Esophagus muscularis mucosa (tissue), 4 donors: Measurements from ENCODE around the gene NMU. TPM values are rescaled to one million over a fixed set of nuclear protein-coding genes. Genes with fewer than 3 reads are reported as not detected.

Source experiments
- DNase-seq: peaks from one replicate; pipeline ENCODE4 v3.0.0-alpha.2; 2017; ENCODE audit errors: extremely low spot score
- H3K27ac ChIP-seq, 4 donors: fragments of 200-600 bp; sonication (generic); replicated peaks in 1 of 4; 1 replicate in 3 of 4; 2 replicates in 1 of 4; pipeline ENCODE4 v1.5.1; 2016 to 2019; ENCODE audit warnings: mild to moderate bottlenecking in 1 of 4
- H3K27me3 ChIP-seq, 4 donors: fragments of 200-600 bp; sonication (generic); one replicate each; pipeline versions ENCODE4 v1.5.1 to v1.6.0; 2016 to 2019
- H3K36me3 ChIP-seq, 4 donors: fragments of 200-600 bp; sonication (generic); one replicate each; pipeline ENCODE4 v1.5.1; 2016 to 2019
- H3K4me1 ChIP-seq, 4 donors: fragments of 200-600 bp; sonication (generic); one replicate each; pipeline ENCODE4 v1.5.1; 2016 to 2019
- H3K4me3 ChIP-seq, 4 donors: fragments of 200-600 bp; sonication (generic); 1 replicate in 2 of 4; 2 replicates in 2 of 4; pipeline ENCODE4 v1.5.1; 2016 to 2019; ENCODE audit warnings: mild to moderate bottlenecking in 4 of 4, moderate library complexity in 1 of 4
- H3K9me3 ChIP-seq, 4 donors: fragments of 200-600 bp; sonication (generic); 1 replicate in 3 of 4; 2 replicates in 1 of 4; pipeline ENCODE4 v1.5.1; 2016 to 2019
- EP300 ChIP-seq: sonication (generic); formaldehyde crosslinking; IDR thresholded peaks from one replicate; pipeline ENCODE4 v1.6.1; 2017; ENCODE audit warnings: antibody characterized with exemption
- POLR2A ChIP-seq: fragments of 450-650 bp; IDR thresholded peaks from one replicate; pipeline ENCODE4 v1.6.1; 2017; ENCODE audit warnings: antibody characterized with exemption, moderate library complexity, mild to moderate bottlenecking, low read depth
- POLR2AphosphoS5 ChIP-seq, 2 donors: sonication (generic); formaldehyde crosslinking; IDR thresholded peaks; one replicate each; pipeline ENCODE4 v1.6.1; 2017; ENCODE audit warnings: antibody characterized with exemption in 2 of 2
- WGBS: methylation state at CpG from one replicate; pipeline ENCODE4 v1.1.5; 2018; 5-methylcytosine and 5-hydroxymethylcytosine counted together
- intact Hi-C: fragments of 100-400 bp; cut with DNase I; formaldehyde crosslinking; loops from one replicate; pipeline ENCODE4 v1.15.1; 2023
- total RNA-seq, 4 donors: library from RNA; depleted of rRNA; stranded (reverse); fragments of >200 nt; gene quantifications; one replicate each; pipeline versions ENCODE4 v1.1.0 to v1.2.1, GENCODE V29; 2016
- TF ChIP-seq, protein P1 (sequence below), 3 experiments: fragments of 200-600 bp in 2 of 3; fragments of 450-650 bp in 1 of 3; sonication (generic) in 2 of 3; IDR thresholded peaks; one replicate each; pipeline ENCODE4 v1.5.1; 2017 to 2019; ENCODE audit warnings: antibody characterized with exemption in 3 of 3, mild to moderate bottlenecking in 2 of 3, moderate library complexity in 1 of 3

The NMU gene
- total RNA-seq, 4 donors from 2014 or later: not detected

DNA sequence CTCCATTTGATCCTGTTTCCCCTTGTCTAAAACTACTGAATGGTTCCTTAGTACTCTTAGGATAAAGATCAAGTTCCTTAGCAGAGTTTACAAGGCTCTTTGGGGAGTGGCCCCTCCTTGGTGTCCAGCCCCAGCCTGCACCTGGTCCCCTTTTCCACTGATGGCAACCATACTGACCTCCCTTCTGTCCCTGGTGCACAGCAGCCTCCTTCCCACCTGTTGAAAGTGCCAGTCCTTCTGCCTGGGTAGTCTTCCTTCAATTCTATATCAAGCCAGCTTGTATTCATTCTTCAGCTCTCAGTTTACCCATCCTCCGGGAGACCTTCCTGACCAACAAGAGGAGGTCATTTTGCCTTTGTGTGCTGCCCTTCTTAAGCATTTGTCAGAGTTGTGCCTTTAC is 30.4 kb upstream of the NMU start:
- no peak overlapping the region for H3K4me3 ChIP-seq
- intact Hi-C loops: no loop called here
- peaks cover 0 to 7% (median 0%) of the 10 kb centered on the region in 4 donors for H3K27me3 ChIP-seq
- WGBS: 96% methylated on average over 1 of the region's 1 CpG
- TF ChIP-seq, protein P1, sequence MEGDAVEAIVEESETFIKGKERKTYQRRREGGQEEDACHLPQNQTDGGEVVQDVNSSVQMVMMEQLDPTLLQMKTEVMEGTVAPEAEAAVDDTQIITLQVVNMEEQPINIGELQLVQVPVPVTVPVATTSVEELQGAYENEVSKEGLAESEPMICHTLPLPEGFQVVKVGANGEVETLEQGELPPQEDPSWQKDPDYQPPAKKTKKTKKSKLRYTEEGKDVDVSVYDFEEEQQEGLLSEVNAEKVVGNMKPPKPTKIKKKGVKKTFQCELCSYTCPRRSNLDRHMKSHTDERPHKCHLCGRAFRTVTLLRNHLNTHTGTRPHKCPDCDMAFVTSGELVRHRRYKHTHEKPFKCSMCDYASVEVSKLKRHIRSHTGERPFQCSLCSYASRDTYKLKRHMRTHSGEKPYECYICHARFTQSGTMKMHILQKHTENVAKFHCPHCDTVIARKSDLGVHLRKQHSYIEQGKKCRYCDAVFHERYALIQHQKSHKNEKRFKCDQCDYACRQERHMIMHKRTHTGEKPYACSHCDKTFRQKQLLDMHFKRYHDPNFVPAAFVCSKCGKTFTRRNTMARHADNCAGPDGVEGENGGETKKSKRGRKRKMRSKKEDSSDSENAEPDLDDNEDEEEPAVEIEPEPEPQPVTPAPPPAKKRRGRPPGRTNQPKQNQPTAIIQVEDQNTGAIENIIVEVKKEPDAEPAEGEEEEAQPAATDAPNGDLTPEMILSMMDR (IDR thresholded peaks at IDR 0.05): no peak
- no peak for TF ChIP-seq EP300
- TF ChIP-seq POLR2A: no peak
- no peak for TF ChIP-seq POLR2AphosphoS5 (IDR thresholded peaks at IDR 0.05)
- no peak overlapping the region for H3K27ac ChIP-seq
- no peaks in the 10 kb centered on the region for H3K36me3 ChIP-seq
- no peaks in the 10 kb centered on the region for H3K9me3 ChIP-seq
- H3K4me1 ChIP-seq: no peaks in the 10 kb centered on the region
- DNase-seq: no peak

- H3K27me3 ChIP-seq: peaks cover 0 to 7% (median 0%) of the 10 kb centered on the region in 4 donors
- no peak for DNase-seq
- 83% methylated on average over 6 of the region's 6 CpGs for WGBS
- intact Hi-C loops: no loop called here
- no peaks in the 10 kb centered on the region for H3K36me3 ChIP-seq
- no peak overlapping the region for H3K27ac ChIP-seq
- H3K9me3 ChIP-seq: no peaks in the 10 kb centered on the region
- no peaks in the 10 kb centered on the region for H3K4me1 ChIP-seq
- no peak overlapping the region for H3K4me3 ChIP-seq
- TF ChIP-seq POLR2A (no peak), POLR2AphosphoS5 (IDR thresholded peaks at IDR 0.05) (no peak), EP300 (no peak)
- TF ChIP-seq, protein P1 (IDR thresholded peaks at IDR 0.05): no peak
These were observed 27.0 kb upstream of the NMU start for GRCh38 chr4:55663145-55663544.

DNA sequence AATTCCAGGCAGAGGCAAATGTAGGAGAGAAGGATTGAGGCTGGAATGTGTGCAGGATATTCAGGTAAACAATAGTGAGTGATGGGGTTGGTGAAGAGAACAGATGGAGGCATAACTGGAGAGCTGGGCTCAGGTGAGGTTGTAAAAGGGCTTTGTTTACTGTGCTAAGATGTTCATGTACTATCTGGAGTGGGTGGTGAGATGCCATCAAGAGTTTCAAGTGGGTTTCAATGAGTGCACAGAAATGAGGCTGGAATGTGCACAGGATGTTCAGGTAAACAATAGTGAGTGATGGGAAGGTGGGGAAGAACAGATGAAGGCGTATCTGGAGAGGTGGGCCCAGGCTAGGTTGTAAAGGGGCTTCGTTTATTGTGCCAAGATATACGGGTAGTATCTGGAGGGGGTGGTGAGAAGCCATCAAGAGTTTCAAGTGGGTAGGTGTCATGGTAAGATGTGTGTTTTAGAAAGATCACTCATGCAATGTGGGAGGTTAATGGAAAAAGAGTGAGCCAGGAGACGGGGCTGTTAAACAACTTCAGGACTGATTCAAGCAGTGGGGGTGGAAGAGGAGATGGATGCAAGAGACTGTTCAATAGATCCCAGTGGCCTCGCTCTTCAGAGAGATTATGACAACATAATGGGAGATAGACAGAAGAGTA is 25.4 kb upstream of the NMU start:
- DNase-seq: no peak
- Histone ChIP-seq H3K4me3 (no peak overlapping the region), H3K9me3 (no peaks in the 10 kb centered on the region), H3K4me1 (no peaks in the 10 kb centered on the region), H3K36me3 (no peaks in the 10 kb centered on the region), H3K27me3 (peaks cover 0 to 7% (median 0%) of the 10 kb centered on the region in 4 donors), H3K27ac (no peak overlapping the region)
- TF ChIP-seq POLR2A: no peak
- TF ChIP-seq, protein P1 (IDR thresholded peaks at IDR 0.05): no peak
- no peak for TF ChIP-seq EP300
- no peak for TF ChIP-seq POLR2AphosphoS5 (IDR thresholded peaks at IDR 0.05)
- intact Hi-C loops: no loop called here
- 58% methylated on average over 5 of the region's 5 CpGs for WGBS

DNA sequence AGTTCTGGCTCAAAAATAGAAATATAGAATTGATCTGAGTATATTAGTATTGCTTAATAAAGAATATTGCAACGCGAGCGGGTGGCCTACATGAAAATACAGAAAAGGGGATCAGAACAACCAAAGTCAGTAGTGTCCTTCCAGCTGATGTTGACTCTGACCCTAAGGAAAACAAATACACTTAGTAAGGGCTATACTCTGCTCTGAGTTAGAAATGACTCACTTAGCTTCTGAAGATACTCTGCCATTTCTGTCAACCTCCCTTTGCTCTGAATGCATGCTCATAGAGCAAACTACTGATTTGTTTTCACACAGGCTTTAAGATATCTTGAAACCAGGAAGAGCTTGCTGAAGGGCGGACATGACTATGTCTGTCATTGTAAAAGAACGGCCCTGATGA is 22.6 kb upstream of the NMU start:
- WGBS: 91% methylated on average over 5 of the region's 5 CpGs
- intact Hi-C loops: no loop called here

More for the DNA sequence above, 22.6 kb upstream of the NMU start:
- no peak overlapping the region for H3K4me3 ChIP-seq
- H3K9me3 ChIP-seq: no peaks in the 10 kb centered on the region
- H3K27ac ChIP-seq: no peak overlapping the region
- TF ChIP-seq EP300: no peak
- TF ChIP-seq, protein P1 (IDR thresholded peaks at IDR 0.05): no peak
- TF ChIP-seq POLR2A: no peak
- TF ChIP-seq POLR2AphosphoS5 (IDR thresholded peaks at IDR 0.05): no peak
- peaks cover 0 to 7% (median 0%) of the 10 kb centered on the region in 4 donors for H3K27me3 ChIP-seq
- no peaks in the 10 kb centered on the region for H3K4me1 ChIP-seq
- DNase-seq: no peak
- H3K36me3 ChIP-seq: no peaks in the 10 kb centered on the region
